DMS 273 (cell line): ENCODE results near the gene NTN5.
"Not testable (repeated sequence)": the region's sequence is repeated elsewhere in the genome, so short reads cannot be mapped to it uniquely, and the experiment has no call there.

Experiments
- DNase-seq: peaks from one replicate; lab custom pipeline; 2025; ENCODE audit not compliant: unreplicated experiment; lab: John Stamatoyannopoulos, UW

Gene NTN5

DNA sequence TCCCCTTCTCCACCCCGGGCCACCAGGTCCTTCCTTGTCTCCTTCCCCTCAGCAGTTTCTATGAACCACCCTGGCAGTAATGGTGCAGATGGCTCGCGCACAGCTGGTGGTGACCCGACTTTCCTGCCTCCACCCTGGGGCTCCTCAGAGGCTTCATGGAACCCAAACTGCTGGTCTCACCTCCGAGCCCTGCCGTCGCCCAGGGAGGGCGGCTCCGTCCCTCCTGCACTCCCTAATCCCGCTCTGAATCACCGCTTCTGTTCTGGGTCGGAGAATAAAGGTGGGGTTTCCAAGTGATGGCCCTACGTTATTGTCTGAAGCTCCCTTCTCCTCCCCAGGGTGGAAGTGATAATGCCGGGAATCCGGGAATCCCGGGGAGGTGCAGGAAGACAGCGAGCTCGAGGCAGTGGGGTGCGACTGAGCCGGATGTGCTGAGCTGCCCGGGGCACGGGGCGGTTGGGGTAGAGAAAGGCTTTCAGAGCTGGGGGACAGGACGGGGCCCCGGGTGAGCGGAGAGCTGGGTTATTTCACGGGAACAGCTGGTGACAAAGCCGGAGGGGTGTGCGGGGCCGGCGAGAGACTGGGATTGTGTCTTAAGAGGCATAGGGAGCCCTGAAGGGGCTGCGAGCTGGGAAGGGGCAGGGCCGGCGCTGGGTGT, 23.7 kb upstream of the NTN5 start:
- DNase-seq: no peak

DNA sequence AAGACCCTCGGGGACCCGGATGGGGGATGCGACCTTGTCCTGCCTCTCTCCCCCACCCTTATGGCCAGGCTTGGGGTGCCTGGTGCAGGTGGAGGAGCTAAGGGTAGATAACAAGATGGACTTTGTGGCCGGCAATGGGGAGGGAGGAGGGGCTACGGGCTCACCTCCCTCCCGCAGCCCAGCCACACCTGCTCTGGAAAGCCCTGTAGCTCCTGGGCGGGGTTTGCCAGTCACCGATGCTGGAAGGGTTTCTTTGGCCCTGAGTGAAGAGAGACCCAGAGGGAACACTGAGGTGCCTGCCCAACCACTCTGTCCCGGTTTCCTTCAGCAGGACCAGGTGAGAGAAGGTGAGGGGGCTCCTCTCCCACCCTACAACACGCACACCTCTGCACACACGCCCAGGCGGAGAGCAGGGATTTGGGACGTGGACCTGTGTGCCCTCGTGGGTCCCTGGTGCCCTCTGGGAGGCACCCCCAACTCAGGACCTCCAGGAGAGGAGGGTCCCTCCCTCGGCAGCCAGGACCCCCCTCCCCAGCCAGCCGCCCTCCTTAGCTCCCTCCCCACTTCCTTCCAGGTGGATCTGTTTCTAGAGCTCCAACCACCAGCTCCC, 23.0 kb upstream of the NTN5 start, which contains the start of gene FUT2:
TSS of gene FUT2 (plus strand) at position 229 of the 610 bp plus-strand sequence. CDS start 6,986 bp downstream, outside the sequence.
- DNase-seq: no peak

DNA sequence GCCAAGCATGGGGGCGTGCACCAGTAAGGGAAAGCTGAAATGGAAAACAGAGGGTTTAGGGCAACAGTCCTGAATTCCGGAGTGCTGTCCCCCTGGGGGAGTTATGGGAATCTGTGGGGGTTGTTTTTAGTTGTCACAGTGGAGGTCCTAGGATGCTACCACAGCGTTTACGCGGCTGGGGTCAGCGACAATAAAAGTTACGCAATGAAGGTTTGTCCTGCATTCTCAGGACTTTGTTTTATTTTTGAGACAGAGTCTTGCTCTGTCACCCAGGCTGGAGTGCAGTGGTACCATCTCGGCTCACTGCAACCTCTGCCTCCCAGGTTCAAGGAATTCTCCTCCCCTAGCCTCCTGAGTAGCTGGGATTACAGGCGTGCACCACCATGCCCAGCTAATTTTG, 20.8 kb upstream of the NTN5 start:
- not testable (repeated sequence) for DNase-seq

DNA sequence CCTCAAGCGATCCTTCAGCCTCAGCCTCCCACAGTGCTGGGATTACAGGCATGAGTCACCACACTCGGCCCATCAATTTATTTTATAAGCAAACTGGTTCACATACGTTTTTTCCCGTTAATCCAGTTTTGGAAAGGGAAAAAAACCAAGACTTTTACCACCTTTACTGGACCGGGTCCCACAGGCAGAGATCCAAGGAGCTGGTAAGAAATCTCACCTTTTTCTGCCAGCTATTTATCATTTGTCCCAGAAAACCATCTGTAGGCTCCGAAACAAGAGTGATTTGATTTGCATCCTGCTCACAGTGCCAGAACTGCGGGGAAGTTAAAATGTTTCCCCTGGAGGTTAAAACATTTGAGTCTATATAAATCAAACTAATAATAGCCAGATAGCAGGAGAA, 16.6 kb upstream of the NTN5 start:
- no peak for DNase-seq

DNA sequence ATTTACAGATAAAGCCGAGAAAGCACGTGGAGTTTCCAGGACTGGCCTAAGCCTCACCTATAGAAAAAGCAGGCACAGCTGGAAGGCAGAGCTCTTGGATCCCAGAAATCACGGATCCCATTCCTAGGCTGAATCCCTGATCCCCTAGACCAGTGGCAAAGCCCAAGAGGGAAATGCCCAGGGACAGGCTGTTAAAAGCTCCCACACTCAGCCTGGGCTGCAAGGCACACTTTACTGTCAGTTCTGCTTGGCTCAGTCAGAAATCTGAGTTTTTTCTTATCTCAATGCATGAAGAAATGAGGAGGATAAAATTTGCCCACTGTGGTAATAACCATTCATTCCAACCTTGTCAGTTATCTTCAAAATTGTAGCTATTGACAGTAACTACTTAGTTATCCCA, 15.0 kb upstream of the NTN5 start:
- DNase-seq: no peak

DNA sequence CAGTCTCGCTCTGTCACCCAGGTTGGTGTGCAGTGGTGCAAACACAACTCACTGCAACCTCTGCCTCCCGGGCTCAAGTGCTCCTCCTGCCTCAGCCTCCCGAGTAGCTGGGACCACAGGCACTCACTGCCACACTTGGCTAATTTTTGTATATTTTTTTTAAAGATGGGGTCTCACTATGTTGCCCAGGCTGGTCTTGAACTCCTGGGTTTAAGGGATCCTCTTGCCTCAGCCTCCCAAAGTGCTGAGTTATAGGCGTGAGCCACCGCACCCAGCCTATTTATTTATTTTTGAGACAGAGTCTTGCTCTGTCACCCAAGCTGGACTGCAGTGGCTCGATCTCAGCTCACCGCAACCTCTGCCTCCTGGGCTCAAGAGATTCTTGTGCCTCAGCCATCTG, 13.8 kb upstream of the NTN5 start:
- not testable (repeated sequence) for DNase-seq

DNA sequence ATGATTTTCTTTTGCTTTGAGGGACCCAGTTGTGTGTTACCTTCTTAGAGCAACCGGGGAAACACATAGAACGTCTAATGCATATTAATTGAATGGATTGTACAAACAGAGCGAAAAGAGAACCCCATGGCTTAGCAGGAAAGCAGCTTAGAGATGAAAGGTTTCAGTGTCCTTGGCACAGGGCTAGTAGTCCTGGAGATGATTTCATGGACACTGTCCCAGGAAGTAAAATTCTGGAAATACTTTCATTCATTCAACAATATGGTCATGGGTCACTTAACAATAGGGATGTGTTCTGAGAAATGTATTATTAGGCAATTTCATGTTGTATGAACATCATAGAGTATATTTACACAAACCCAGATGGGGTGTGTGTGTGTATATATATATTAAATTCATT, 13.3 kb upstream of the NTN5 start:
- DNase-seq: peak; percentile 32

DNA sequence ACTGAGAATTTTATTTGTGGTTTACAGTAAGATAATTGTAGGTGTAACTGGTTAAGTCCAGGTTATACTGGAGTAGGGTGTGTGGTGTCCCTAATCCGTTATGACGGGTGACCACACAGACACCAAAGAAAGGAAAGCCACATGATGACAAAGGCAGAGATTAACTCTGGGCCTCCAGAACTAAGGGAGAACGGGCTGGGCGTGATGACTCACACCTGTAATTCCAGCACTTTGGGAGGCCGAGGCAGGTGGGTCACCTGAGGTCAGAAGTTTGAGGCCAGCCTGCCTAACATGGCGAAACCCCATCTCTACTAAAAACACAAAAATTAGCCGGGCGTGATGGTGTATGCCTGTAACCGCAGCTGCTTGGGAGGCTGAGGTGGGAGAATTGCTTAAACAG, 12.8 kb upstream of the NTN5 start:
- DNase-seq: no peak

DNA sequence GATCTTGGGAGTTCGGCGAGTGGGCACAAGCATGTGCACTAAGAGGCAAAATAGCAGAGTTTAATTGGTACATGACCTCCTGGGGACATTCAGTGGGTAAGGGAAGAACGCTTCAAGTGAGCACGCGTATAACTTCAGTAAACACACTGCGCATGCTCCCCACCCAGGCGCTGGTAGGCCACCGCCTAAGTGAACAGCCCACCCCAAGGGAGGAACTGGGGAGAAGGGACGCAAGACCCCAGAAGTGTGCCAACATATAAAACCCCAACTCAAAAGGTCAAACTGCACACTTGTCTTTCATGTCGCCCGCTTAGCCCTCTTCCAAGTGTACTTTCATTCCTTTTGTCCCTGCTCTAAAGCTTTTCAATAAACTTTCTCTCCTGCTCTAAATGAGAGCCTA, 10.5 kb upstream of the NTN5 start:
- DNase-seq: no peak

DNA sequence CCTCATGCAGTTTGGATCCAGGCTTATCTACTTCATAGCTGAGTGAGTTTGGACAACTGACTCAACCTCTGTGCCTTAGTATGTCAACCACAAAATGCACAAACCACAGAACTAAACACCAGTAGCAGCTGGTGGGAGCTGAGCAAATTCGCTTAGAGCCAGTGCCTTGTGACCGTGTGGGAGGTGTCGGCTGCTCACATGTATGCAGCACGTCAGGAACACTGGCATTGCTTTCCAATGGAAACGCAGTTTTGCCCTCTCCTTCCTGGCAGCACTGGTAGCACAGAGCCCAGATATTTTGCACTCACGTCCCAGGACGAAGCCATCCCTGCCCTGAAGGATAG, 8.3 kb upstream of the NTN5 start:
- DNase-seq: peak; percentile 74

DNA sequence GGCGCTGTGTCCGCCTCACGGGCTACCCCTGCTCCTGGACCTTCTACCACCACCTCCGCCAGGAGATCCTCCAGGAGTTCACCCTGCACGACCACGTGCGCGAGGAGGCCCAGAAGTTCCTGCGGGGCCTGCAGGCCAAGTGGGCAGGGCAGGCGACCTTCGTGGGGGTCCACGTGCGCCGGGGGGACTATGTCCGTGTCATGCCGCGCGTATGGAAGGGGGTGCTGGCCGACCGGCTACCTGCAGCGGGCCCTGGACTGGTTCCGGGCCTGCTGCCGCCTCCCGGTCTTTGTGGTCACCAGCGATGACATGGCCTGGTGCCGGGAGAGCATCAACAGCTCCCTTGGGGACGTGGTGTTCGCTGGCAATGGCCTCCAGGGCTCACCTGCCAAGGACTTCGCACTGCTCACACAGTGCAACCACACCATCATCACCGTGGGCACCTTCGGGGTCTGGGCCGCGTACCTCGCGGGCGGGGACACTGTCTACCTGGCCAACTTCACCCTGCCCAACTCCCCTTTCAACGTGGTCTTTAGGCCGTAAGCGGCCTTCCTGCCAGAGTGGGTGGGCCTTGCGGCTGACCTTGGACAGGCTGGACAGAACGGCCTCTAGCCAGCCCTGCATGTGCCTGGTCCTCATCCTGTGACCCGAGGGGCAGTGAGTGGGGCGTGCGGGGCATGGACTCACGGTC, 7.8 kb upstream of the NTN5 start:
- DNase-seq: no peak

DNA sequence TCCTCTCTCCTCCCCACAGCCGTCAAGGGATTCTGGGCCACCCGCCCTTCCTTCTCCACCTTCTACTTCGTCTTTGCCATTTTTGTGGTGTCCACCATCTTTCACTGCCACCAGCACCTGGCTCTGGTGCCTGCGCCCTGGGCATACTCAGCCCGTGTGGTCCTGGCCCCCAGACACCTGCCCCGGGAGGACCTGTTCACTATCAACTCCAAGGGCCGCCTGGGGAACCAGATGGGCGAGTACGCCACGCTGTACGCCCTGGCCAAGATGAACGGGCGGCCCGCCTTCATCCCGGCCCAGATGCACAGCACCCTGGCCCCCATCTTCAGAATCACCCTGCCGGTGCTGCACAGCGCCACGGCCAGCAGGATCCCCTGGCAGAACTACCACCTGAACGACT, 7.2 kb upstream of the NTN5 start:
- not testable (repeated sequence) for DNase-seq

DNA sequence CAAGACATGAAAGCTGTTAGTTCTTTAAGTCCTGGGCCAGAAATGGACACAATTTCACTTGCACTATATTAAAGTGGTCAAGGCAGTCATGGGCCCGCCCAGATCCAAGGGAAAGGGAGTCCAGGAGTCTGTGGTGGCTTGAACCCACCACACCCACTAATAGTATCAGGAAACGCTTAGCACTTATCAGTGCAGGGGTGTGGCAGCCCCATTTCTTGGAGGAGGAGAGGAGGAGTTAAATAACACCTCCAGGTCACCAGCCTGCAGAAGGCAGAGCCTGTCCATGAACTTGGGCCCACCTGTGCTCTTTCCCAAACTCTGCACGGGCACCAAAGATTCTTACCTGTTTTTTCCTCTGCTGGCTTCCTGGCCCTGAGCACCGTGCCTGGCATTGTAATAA, 5.4 kb upstream of the NTN5 start:
- DNase-seq: no peak

DNA sequence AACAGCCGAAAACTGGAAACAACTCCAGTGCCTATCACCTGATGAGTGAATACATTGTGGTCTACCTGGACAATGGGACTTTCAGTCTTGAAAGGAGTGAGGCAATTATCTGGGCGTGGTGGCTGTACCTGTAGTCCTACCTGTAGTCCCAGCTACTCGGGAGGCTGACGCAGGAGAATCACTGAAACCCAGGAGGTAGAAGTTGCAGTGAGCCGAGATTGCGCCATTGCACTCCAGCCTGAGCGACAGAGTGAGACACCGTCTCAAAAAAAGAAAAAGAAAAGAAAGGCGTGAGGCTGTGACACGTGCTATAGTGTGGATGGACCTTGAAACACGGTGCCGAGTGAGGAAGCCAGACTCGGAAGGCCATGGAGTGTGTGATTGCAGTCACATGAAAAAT, 4.1 kb upstream of the NTN5 start:
- DNase-seq: no peak

DNA sequence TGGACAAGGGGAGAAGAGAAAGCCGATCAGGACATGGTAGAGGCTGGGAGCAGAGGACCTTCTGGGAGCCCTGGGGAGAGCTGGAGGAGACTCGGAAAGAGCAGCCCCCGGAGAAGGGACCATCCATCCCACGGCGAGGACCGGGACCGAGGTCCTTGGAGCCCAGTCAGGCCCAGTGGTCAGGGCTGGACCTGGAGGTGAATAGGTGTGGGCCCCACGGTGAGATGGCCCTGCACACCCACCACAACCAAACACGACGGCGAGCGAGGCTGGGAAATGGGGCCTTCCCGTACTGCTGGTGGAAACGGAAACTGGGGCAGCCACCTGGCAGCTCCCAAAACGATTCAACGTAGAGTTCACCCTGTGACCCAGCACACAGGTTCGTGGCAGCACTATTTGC, 3.7 kb upstream of the NTN5 start:
- DNase-seq: no peak

DNA sequence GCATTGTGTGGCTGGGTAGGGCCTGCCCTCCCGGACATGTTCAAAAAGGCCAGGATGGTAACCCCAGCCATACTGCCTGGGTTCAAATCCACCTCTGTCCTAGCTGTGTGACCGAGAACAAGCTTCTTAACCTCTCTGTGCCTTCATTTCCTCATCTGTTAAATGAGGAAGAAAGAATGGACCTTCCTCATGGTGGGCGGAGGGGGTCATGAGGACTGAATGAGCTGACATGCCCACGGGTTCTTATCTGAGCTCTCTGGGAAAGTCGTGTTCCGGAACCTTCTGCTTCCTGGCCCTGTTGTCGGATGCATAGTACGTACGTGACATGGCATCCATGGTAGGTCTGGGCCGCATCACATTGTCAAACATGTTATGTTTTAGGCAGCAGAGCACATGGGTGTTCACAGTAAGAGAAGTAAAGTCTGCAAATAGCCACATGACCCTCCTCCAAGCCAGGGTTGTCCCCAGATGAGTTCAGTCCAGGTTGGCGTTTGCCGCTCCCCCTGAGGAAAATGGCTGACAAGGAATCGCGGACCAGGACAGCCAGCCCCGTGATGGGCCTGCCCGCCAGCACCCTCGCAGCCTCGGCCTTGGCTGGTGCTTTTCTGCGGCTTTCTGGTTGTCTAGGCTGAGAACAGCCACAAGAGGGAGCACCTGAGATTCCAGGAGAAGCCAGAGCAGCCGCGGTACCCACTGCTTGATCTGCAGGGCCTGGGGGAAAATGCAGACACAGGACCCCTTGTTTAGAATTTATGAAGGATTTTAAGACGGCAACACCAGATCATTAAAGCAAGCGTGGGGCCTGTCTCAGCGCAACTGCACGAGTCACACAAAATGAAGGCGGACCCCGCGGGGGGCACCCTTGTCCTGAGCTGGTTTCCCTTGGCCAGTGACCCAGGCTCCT, 2.4 kb upstream of the NTN5 start:
- DNase-seq: peak; percentile 96

DNA sequence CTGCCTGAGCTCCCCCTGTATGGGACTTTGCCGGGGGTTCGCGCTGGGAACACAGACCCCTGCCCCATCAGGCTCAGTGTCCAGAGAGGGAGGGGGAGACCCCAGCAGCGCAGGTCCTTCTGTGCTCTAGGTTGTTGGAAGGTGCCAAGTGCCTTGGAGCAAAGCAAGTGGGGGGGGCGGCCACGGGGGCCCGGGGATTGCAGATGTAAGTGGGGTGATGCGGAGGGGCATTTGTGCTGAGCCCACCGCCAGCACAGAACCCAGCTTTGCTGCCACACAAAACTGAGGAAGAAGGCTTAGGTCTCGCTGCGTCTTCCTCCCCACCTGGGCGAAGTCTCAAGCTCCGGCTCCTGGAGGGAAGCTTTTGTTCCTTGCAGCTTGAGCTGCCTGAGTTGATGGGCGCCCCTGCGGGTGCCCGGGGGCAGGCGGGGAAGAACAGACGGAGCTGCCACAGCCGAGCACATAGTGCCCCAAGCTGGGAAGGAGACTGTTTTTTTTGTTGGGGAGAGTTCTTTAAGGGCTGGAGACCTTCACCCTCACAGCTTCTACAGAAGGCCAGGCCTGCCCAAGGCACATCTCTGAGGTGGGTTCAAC, 1.5 kb upstream of the NTN5 start:
- DNase-seq: peak; percentile 49

DNA sequence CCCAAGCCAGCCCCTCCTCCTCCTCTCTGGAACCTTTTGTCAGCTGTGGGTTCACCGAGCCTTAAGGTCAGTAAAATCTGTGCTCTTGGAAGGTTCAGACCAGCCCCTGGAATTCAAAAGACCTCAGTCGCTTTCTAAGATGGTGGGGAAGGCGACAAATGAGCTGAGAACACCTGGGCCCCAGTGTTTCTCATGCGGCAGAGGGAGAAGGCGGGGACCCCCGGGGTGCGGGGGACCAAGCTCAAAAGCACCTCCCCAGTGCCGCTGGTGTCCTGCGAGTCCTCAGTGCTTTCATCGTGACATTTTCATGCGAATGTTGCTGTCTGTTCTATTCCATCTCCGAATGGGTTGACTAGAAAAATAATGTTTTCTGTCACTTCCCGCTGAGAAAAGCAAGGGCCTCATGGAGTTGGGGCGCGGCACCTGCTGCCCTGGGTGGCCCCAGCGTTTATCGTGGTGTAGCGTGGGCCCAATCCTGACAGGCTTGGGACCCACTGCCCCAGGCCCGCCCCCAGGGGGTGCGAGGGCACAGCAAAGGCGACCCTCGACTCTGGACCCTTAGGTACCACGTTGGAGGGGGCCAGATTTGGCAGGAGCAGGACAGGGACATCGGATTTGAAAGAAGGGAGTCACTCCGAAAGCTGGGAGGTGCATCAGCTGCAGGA, 751 bp upstream of the NTN5 start:
- DNase-seq: no peak

DNA sequence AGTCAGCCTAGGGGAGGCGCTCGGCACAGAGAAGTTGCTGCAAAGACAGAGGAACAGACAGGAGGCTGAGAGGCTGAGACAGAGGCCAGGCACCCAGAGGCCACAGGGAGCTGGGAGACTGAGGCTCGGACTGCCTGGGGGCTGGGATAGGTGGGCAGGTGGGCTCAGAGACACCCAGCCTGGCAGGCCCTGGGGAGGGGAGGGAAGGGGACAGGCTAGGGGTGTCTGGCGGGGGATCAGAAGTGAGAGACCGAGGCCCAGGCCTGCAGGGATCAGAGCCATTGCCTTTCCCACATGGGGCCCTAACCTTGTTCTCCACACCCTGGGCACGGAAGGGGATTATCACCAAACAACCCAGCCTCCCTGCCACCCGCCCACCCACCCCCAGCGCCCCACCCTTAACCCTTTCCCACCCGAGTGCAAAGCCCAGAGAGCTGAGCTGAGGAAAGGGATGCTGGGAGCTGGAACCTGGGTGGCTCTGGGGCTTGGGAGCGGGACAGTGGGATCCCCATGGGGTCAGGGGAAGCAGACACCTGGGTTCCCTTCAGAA, 1.3 kb downstream of the NTN5 start:
- DNase-seq: peak; percentile 84

DNA sequence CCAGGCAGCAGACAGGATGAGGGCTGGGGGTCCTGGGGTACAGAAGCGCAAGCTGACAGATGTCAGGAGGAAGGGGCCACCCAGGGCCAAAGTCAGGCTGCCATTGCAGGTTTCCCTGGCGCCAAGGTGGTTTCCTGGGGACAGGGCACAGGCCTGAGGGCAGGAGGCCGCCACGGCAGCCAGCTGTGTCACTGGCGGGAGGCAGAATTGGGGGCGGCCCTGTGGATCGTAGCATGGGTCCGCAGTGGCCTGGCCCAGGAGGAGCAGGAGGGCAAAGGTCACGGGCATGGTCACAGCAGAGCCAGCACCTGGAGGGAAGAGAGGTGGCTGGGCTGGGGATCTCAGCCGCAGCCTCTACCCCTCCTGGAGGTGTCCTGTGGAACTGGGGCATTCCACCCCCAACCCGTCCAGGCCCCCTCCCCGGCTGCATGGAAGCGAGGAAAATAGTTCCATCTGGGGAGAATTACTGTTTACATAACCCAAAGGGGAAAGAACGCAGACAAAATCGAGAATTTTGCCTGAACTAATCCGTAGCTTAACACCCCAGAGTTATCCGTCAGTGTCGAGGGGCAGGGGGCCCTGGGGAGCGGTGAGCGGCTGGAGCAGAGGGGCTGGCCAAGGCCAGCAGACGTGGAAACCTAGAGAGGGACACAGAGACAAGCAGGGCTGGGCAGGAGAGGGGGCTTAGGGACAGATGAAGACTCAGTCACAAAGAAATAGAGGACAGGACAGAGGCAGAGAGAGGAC, 1.9 kb downstream of the NTN5 start:
- DNase-seq: peak; percentile 59
